ENCODE data around the gene CDC42EP5.
"Not testable (repeated sequence)": the region's sequence is repeated elsewhere in the genome, so short reads cannot be mapped to it uniquely, and the experiment has no call there.

CDC42EP5 gene

DNA sequence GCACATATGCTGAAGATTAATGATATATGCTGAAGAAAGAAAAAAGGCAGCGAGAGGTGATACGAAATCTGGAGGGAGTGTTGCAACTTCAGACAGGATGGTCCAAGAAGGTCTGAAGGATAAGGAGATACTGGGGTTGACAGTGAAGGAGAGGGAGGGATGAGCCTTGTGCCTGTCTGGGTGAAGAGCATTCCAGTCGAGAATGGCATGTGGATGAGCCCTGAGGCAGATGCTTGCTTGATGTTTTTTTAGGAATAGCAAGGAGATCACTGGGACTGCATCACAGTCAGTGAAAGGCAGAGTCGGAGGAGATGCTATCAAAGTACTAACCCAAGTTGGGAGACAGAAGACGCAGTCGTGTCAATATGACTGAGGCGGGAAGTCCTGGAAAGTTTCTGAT lies 16.2 kb upstream of the CDC42EP5 start:
- DNase-seq = no peak

DNA sequence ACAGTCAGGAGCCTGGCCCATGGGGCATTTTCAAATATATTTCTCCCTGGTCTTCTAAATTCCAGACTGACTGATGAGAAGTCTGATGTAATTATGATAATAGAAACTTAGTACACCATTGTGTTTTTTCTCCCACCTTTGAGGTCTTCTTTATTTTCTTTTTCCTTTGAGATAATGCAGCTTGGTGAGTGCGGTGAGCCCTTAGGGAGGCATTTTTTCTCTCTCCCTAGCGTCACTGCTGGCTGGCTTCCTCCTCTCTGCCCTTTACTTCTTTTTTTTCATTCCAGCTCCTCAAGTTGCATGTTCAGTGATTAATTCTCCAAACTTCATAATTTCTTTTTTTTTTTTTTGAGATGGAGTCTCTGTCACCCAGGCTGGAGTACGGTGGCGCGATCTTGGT lies 12.8 kb upstream of the CDC42EP5 start:
- no peak for DNase-seq

DNA sequence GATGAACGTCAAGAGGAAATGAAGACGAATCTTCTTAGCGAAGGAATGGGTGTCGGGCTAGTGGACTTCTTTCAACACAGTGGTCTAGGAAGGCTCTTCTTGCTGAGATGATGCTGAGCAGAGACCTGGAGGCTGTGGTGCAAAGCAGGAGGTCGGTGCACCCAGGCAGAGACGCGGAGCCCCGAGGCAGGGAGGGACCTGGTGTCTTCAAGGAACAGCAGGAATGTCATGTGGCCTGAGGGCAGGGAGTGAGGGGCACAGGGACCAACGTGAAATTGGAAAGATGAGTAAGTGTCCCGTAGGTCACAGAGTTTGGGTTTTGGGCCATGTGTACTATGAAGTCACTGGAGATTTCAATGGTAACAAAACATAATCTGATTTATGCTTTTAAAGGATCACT lies 11.4 kb upstream of the CDC42EP5 start:
- no peak for DNase-seq

DNA sequence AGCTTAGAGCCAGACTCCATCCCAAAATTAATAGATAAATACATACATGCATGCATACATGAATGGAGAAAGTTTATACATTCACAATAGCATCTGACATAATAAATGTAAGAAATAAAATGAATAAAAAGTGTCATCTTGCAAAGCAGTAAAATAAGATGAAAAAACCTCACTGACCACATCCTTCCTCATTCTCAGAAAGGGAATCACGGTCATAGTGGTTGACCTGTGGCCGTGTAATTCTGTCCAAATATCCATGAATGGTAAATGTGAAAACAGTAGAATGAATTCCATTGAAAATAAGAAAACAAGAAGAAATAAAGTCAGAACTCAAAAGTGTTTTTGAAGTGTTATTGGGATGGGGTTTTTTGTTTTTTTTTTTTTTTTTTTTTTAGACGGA lies 9.8 kb upstream of the CDC42EP5 start:
- DNase-seq = no peak

DNA sequence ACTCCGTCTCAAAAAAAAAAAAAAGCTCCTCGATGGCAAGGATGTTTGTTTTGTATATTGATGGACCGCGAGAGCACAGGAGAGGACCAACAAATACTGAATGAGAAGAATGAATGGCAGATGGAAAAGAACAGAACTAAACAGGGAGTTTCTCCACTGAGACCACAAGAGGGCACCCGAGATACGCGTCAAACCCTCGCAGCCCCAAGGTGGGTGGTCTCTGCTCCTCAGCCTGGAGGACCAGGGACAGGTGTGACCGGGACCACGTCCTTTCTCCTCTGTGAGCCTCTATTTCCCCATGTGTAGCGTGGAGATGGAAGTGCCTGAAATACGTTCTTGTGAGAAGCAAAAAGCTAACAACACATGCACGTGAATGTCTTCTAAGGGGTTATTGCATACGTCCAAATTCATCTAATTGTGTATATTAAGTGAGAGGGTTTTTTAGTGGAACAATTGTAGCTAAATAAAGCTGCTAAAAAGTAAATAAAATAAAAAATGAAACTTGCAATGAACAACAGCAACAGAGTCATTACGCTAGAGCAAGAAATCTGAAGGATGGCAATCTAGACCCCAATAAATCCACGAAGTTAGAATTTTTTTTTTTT lies 8.3 kb upstream of the CDC42EP5 start:
- DNase-seq = no peak

DNA sequence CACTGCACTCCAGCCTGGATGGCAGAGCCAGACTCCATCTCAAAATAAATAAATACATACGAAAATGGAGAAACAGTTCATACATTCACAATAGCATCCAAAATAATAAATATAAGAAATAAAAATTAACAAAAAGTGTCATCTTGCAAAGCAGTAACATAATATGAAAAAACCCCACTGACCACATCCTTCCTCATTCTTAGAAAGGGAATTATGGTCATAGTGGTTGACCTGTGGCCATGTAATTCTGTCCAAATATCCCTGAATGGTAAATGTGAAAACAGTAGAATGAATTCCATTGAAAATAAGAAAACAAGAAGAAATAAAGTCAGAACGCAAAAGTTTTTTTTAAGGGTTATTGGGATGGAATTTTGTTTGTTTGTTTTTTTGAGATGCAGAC lies 7.0 kb upstream of the CDC42EP5 start:
- DNase-seq = no peak

DNA sequence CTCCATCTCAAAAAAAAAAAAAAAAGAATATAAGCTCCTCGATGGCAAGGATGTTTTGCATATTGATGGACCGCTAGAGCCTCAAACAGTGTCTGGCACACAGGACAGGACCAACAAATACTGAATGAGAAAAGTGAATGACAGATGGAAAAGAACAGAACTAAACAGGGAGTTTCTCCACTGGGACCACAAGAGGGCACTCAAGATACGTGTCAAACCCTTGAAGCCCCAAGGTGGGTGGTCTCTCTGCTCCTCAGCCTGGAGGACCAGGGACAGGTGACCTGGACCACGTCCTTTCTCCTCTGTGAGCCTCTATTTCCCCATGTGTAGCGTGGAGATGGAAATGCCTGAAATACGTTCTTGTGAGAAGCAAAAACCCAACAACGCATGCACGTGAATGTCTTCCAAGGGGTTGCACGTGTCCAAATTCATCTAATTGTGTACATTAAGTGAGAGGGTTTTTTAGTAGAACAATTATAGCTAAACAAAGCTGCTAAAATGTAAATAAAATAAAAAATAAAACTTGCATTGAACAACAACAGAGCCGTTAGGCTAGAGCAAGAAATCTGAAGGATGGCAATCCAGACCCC lies 5.7 kb upstream of the CDC42EP5 start:
- no peak for DNase-seq

DNA sequence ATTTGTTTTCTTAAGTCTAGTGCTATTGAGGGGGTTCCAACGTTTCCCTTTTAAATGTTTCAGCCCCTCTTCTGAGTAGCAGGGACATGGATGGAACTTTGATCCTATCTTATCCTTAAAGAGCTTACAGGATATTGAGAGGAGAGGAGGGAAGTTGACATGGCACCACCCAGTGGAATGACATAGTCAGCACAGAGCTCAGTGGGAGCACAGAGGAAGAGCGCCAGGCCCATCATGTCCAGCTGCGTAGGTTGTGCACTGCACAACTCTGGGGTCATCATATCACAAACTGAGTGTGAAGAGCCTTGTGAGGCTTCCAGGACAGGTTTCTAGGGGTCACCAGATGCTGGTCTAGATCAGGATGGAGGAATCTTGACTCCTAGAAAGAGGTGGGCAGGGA lies 4.6 kb upstream of the CDC42EP5 start:
- DNase-seq = no peak

DNA sequence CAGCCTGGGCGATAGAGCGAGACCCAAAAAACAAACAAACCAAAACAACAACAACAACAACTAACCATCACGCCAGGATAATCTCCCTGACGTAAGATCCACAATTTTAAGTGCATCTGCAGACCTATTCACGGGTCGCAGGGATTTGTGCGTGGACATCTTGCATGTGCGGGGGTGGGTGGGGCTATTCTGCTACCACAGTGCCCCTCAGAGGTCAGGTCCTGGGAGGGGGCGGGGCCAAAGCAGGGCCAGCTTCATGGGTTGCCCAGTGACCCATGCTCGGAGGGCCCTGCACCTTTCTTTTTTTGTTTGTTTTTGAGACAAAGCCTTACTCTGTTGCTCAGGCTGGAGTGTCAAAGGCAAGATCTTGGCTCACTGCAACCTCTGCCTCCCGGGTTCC lies 2.6 kb upstream of the CDC42EP5 start:
- DNase-seq = no peak

DNA sequence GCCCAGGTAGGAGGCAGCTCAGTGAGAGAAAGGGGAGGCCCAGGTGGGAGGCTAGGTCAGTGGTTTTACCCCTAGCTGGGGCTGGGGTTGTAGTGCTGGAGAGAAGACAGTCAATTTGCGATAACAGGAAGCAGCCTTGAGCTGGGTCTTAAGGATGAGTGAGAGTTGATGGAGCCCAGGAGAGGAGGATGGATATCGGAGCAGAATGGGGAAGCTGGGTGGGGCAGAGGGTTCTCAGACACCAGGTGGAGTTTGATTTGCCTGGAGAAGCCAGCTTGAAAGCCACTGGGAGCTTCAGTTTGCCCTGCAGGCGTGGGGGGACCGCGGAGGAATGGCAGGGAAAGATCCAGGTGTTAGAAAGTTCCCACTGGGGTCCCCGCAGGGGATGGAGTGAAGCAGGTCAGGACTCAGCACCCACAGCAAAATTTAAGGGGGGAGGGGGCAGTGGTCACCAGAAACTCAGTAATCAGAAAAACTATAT lies 836 bp upstream of the CDC42EP5 start:
- no peak for DNase-seq

DNA sequence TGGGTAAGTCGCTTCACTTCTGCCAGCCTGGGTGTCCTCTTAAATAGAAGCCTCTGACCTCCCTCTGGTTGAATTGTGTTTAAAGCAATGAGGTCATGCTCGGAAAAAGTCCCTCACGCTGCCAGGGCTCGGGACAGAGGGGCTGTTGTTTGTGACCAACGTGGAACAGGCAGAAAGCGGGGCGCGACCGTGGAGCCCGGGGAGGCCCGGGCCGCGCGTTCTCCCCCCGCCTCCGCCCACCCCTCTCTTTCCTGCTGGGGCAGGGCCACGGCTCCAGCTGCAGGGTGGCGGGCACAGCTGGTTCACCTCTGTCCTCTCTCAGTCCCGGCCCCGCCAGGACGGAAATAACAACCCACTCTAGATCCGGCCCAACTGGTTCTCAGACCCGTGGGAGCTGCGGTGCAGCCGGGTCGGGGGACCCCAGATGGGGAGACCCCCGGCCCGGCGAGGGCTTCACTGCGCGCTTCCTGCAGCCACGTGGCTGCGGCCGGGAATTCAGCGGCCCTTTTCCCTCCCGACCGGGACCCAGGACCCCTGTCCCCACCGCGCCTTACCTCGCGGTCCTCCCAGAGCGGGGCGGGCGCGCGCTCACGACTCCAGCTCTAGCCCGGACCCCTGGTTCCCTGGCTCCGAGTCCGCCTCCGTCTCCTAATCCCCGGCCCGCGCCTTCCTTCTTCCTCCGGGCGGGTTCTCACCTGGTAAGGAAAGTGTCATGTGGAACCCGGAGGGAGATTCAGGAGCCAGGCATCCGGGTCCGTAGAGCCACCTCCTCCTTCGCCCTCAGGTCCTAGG lies 1.9 kb downstream of the CDC42EP5 start:
- DNase-seq = no peak

DNA sequence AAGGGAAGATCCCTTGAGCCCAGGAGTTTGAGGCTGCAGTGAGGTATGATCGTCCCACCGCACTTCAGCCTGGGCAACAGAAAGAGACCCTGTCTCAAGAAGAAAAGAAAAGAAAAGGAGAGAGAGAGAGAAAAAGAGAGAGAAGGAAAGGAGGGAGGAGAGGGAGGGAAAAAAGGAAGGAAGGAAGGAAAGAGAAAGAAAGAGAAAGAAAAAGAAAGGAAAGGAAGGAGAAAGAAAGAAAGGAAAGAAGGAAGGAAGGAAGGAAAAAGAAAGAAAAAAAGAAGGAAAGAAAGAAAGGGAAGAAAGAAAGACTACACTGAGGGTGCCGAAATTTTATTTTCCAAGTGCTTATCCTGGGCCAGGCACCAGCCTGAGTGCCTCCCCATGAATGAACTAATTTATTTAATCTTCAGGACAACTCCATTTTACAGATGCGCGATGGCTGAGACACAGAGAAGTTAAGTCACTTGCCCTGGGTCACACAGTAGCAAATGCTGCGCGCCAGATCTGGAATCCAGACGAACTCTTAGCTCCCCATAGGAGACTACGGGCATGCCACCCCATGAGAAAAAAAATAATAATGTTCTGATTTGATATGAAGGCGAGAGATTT lies 2.7 kb downstream of the CDC42EP5 start:
- DNase-seq = no peak

DNA sequence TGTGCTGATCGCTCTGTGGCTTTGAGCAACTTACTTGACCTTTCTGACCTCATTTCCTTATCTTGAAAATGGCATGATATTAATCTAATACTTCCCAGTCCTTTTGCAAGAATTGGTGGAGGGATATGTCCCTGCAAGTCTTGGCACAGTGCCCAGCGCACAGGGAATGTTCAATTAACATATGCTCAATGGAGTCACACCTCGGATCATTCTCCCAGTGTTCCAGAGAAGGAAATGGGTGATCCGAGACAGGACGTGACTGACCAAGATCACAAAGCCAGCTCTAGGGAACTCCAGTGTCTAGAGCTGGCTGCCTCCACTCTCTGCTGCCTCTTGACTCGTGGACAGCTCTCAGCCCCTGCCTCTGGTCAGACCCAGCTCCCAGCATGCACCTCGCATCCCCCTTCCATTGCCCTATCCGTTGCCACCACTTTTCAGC lies 3.6 kb downstream of the CDC42EP5 start:
- DNase-seq = no peak

DNA sequence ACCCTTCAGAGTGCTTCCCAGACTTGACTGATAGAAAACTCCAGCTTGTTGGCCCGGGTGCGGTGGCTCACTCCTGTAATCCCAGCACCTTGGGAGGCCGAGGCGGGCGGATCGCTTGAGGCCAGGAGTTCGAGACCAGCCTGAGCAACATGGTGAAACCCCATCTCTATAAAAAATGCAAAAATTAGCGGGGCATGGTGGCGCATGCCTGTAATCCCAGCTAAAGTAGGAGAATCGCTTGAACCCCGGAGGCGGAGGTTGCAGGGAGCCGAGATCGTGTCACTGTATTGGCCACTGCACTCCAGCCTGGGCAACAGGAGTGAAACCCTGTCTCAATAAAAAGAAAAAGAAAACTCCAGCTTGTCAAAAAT lies 7.0 kb downstream of the CDC42EP5 start:
- DNase-seq = not testable (repeated sequence)

DNA sequence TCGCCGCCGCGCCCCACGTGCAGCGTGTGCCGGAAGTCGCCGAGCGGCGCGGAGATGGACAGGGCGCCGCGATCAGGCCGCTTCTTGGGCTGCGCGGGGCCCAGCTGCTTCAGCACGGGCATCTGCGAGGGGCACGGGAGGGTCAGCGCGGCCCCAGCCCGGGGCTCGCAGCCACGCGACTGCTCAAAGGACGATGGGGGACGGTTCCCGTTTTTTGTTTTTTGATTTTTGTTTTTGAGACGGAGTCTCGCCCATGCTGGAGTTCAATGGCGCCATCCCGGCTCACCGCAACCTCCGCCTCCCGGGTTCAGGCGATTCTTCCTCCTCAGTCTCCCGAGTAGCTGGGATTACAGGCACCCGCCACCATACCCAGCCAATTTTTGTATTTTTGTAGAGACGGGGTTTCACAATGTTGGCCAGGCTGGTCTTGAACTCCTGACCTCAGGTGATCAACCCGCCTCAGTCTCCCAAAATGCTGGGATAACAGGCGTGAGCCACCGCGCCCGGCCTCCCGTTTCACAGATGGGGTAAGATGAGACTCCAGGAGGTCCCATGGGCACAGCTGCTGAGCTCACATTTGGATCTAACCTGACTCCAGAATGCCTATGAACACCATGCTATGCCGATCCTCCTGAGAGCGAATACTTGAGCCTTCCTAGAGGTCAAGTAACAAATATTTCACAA lies 7.5 kb downstream of the CDC42EP5 start:
- DNase-seq = no peak

DNA sequence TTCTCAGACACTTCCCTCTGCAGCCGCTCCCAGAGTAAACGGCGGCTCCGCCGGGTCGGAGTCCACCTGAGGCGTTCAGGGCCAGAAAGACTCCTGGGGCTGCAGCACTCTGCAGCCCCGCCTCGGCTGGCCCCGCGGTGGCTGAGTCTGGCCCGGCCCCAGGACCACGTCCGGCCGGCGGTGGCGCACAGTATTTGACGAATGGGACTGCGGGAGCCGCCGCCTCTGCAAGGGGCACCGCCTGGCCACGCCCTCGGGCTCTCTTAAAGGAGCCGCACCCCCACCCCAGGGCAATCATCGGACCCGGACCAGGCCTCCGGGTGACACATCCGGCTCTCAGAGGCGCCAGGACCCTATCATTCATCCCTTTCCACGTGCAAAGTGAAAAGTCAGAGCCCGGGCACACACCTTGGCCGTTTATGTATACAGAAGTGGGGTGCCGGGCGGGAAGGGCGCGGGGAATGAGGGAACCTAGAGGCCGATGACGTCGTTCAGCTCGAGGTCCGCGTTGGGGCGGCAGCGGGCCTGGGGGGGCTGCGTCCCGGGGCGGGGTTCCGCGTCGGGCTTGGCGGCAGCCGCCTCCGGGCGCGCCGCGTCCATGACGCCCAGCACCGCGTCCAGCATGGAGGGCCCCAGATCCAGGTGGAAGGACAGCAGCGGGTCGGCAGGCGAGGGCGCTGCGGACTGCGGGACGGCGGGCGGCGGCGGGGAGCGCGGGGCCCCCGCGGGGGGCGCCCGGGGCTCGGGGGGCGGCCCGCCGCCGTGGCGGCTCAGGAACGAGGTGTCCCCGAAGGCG lies 8.3 kb downstream of the CDC42EP5 start:
- peak in 1 of 2 experiments; percentile 14 for DNase-seq

DNA sequence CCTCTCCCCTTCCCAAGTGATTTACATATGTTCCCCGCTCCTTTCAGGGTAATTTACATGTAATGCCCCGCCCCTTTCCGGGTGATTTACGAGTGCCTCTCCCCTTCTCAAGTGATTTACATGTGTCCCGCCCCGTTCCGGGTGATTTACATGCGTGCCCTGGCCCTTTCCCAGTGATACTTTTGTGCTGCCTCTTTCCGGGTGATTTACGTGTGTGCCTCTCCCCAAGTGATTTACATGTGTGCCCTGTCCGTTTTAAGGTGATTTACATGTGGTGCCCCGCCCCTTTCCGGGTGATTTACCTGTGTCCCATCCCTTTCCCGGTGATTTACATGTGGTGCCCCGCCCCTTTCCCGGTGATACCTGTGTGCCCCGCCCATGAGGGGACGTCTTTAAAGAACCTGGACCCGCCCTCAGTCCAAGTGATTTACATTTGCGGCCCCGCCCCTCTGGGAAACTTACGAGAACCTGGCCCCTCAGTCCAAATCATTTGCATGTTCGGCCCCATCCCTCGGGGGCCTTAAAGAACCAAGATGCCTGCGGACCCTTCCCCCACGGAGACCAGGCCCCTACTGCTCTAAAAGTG lies 9.0 kb downstream of the CDC42EP5 start:
- DNase-seq = peak; percentile 27 to 38

DNA sequence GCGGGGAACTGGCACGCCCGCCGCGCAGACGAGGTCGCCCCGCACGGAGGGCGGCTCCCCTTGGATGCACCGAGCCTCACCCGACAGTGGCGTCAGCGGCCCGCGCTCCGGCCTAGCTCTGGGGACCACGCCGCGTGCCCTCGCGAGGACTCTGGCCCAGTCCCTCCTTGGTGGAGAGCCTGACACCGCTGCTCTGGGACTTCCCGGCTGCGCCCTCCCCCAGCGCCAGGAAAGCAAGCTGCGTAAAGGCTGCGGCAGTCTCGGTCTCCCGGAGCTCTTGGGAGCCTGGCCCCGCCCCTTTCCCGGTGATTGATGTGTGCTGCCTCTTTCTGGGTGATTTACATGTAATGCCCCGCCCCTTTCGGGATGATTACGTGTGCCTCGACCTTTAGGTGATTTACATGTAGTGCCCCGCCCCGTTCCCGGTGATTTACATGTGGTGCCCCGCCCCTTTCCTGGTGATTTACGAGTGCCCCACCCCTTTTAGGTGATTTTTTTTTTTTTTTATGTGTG lies 9.5 kb downstream of the CDC42EP5 start, which contains the start of gene LENG9:
LENG9 (minus strand) TSS at position 248 of the 513 bp plus-strand sequence. CDS start 252 bp downstream, outside the sequence.
- peak; percentile 31 to 74 for DNase-seq

DNA sequence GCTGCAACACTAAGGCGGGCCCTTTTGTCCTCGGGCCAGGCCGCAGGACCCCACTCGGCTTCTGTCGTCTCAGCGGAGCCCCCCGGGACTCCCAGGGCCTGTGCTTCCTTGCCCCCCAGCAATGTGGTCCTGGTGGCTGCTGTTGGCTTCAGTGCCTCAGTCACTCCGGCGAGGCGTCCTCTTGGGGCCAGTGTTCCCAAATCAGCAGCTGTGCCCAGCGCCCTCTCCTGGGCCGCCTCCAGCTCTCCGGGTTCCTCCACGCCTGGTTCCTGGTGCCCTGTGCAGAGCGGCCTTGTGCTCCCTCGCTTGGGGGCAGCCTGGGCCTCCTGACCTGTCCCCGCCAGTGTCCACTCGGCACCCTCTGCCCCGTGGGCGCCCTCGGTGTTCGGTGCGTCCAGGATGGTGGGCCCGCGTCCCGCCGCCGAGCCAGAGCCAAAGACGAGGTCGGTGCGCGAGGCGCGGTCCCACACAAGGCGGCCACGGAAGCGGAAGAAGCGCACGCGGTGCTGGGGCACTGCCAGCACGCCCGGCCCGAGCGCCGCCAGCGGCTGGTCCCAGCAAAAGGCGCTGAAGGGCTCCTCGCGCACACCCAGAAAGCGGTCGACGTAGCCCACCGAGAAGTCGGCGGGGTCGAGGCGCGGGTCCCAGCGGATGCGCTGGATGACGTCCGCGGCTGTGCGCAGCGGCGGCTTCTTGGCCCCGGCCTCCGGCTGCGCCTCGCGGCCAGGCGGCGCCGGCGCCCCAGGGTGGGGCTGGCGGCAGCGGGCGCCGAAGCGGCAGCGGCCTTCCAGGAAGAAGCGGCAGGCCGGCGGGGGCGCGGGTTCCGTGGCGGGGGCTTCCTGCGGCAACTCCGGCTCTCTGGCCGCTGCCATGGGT lies 10.2 kb downstream of the CDC42EP5 start:
- no peak for DNase-seq

DNA sequence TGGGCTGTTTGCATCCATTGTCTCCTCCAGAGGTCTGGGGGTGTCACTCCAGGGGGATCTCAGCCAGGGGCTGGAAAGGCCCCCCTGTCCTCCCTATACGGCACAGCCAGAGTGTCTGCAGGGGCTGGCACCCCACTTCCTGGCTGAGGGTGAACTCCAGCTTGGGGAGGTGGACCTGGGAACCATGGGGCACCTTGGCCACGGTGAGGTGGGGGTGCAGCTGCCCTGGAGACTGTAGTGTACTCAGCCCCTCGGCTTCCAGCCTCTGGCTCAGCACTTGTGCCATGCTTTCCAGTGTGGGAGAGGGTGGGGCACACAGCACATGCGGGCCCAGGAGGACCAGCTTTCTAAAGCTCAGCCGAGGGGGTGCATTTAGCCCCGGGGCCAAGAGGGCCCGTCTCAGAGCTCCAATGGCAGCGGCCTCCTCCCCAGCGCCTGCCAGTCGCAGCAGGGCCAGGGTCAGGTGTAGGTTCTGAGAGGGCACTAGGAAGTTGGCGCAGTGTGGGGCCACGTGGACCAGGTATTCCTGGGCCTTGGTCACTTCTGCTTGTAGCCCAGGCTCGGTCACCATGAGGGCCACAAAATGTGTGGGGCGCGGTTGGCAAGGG lies 10.9 kb downstream of the CDC42EP5 start:
- DNase-seq = no peak

All from NCI-H187 (cell line).